IPS-15b (cell line): ENCODE data around the gene SLC6A3.

Experiments
- H3K27me3 ChIP-seq: one replicate; pipeline ENCODE4 v1.6.1; 2013; ENCODE audit warnings: low read length; ENCODE audit not compliant: control insufficient read depth, insufficient read depth
- H3K36me3 ChIP-seq: one replicate; pipeline ENCODE4 v1.6.1; 2013; ENCODE audit warnings: low read length; ENCODE audit not compliant: control insufficient read depth, insufficient read depth
- H3K4me1 ChIP-seq: one replicate; pipeline ENCODE4 v1.6.1; 2013; ENCODE audit warnings: mild to moderate bottlenecking, low read length; ENCODE audit not compliant: control insufficient read depth, insufficient read depth
- H3K4me3 ChIP-seq: one replicate; pipeline ENCODE4 v1.5.1; 2013; ENCODE audit warnings: low read depth, low read length
- H3K9ac ChIP-seq: one replicate; pipeline ENCODE4 v1.6.1; 2013; ENCODE audit warnings: low read depth, mild to moderate bottlenecking, low read length
- H3K9me3 ChIP-seq: one replicate; pipeline ENCODE4 v1.6.1; 2013; ENCODE audit warnings: mild to moderate bottlenecking, low read length; ENCODE audit not compliant: control insufficient read depth, insufficient read depth

The SLC6A3 gene

DNA sequence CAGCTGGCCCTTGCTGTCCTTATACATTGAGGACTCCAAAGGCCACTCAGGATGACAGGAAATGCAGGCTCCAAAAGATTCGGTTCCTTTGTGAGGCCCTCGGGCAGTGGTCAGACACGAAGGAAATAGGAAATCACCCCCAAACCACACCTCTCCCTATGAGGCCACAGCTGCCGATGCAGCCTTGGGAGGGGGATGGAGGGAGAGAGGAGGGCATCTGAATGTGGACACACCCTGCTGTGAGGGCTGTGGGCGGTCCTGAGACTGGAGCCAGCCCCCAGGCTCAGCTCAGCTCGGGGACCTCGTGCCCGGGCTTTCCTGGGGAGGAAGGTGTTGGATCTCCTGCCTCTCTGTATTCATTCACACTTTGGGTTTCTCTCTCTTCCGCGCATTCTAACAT lies 97.7 kb downstream of the SLC6A3 start:
- H3K9ac ChIP-seq = no peak overlapping the region
- peaks cover 4% of the 10 kb centered on the region for H3K36me3 ChIP-seq
- H3K4me3 ChIP-seq = no peak overlapping the region
- no peaks in the 10 kb centered on the region for H3K9me3 ChIP-seq
- H3K4me1 ChIP-seq = peaks cover 2% of the 10 kb centered on the region
- H3K27me3 ChIP-seq = no peaks in the 10 kb centered on the region

DNA sequence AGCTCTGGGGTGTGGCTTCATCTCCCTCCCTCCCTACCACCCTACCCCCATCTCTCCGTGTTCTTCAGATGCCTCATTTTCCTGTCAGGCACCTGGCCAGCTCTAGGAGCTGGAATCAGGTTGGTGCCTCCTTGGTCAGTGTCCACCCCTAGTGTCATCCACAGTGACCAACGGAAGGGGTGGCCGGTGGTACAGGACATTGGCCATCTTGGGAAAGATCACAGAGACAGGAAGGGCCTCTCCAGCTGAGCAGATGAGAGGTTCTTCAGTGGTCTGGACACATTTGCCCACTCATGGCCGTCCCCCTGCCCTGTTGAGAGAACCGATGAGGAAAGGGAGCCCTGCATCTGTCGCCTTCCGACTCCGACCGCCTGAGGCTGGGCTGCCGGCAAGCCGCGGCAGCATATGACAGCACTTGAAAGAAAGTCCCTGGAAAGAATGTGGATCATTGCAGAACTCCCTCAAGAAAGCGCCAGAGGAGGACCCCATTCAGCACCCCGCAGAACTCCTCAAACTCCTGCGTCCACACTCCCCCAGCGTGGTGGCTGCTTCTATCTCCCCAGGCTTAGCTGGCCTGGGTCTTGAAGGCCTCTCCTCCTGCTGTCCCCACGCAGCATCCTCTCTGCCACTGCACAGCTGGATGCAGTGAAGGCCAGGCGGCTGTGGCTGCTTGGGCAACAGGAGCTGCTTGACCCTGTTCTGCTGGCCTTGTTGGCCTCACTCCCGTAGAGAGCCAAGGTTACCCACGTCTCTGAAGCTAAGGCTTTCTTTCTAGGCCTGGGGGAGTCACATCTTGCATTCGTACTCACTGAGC lies 98.4 kb downstream of the SLC6A3 start:
- Histone ChIP-seq H3K4me3 (no peak overlapping the region), H3K4me1 (peaks cover 2% of the 10 kb centered on the region), H3K9ac (no peak overlapping the region)

DNA sequence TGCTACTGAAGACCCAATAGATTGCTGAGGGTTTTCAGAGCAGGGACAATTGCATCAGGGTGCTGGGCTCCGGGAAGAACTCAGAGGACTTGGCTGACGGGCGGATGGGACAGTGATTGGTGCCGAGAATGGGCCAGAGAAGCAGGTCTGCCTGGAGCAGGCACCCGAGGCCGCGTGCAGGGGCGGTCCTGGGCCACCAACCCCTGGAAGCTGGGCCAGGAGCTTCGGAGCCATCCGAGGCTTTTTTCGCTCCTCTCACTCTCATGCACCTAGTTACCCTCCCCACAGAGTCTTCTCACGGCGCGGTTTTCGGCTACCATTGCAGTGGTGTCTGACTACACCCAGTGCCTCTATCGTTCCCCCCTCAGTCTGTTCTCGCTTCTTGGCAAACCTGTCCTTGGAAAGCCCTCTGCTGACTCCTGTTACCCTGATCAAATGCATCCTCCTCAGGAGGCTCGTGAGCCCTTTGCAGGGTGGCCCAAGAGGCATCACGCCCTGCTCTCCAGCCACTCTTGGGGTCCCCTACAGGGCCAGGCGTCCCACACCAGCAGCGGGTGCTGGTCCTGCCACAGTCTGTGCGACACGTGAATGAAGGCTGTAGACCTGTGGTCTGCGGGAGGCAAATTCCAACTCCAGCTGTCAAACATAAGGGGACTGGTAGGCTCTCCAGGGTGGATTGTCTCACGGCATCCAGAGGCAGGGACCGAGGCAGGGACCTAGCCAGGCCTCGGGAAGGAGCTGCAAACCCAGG lies 99.2 kb downstream of the SLC6A3 start:
- H3K4me1 ChIP-seq = peaks cover 2% of the 10 kb centered on the region
- peak overlapping the region; percentile 85 for H3K4me3 ChIP-seq
- peak overlapping the region; percentile 66 for H3K9ac ChIP-seq
- no peaks in the 10 kb centered on the region for H3K9me3 ChIP-seq
- peaks cover 17% of the 10 kb centered on the region for H3K36me3 ChIP-seq
- no peaks in the 10 kb centered on the region for H3K27me3 ChIP-seq

More for the DNA sequence above, 98.4 kb downstream of the SLC6A3 start:
- H3K9me3 ChIP-seq = no peaks in the 10 kb centered on the region
- peaks cover 11% of the 10 kb centered on the region for H3K36me3 ChIP-seq
- no peaks in the 10 kb centered on the region for H3K27me3 ChIP-seq

DNA sequence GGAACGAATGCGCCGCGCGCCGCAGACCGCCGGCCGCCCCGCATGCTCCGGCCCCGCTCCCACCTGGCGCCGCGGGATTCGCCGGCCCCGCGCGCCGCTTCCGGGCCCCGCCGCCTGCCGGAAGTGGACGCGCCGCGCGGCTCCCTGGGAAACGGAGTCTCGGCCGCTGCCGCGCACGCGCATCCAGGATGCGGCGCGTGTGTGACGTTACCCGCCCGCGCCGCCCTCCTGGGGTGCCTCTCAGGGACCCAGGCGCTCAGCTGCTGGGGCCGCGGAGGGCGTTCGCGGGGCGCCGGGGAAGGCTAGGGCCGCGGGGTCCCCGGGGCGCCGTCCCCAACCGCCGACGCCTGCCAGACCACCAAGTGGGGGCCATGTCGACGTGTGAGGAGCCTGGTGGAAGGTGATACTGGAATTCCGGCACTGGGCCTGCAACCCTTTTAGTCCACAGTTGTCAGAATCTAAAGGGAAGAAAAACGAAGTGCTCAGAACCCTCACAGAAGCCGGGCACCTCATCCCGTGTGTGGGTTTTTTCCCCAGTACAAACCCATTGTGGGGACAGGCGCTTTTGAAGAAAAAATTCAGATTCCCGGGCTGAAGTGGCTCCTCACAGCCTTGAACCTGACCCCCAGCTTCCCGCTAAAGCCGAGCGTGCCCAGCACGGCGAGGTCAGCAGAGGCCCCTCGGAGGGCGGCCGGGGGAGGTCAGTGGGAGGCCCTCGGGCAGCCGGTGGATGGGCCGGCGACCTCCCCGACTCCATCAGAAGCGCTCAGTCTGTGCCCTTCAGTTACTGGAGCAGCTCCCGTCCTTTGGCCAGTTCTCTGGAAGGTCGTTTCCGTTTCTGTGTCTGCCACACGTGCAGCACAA lies 100.0 kb downstream of the SLC6A3 start, which contains the start of gene CLPTM1L:
CLPTM1L (minus strand) TSS at position 125 of the 864 bp plus-strand sequence. CDS start 258 bp downstream, outside the sequence.
- Histone ChIP-seq H3K9me3 (no peaks in the 10 kb centered on the region), H3K36me3 (peaks cover 22% of the 10 kb centered on the region), H3K9ac (peak within 1 kb of the TSS; percentile 66), H3K4me3 (peak within 1 kb of the TSS; percentile 85), H3K4me1 (peaks cover 2% of the 10 kb centered on the region), H3K27me3 (no peaks in the 10 kb centered on the region)

DNA sequence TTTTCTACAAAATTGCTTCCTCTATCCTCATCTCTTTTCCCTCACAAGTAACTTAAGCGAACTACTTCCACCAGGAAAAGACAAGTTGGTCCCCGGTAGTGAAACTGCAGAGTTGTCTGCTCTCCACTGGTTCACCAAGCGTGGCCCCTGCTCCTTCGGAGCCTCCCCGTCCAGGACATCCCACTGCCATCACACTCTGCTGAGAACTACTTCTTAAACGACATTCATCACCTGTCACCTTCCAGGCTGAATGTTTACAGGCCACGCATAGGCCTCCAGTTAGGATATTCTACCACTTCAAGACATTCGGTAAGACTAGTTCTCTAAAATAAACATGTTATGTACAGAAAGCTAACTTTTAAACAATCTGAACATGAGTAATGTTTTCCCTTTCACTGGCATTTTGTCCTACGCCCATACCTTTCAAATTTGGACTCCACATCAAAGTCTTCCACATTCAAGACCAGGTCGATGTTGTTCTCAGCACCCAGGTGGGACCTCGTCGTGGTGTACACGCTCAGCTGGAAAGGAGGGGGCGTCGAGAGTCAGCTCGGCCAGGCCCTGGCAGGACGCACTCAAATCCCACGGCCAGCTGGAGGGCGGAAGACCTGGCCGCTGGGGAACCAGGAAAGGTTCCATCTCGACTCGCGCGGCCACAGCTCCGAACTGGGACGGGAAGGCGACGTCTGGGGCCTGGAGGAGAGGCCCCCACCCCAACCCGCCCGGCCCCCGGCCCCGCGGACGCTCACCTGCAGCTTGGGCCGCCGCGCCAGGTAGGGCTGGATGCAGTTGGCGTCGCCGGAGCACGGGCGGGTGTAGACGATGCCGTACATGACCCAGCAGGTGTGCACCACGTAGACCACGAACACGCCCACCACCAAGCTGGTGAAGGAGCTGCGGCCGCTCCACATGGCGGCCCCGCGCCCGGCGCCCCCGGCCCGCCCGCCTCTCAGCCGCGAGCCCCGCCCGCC lies 101.0 kb downstream of the SLC6A3 start:
- Histone ChIP-seq H3K27me3 (no peaks in the 10 kb centered on the region), H3K4me1 (peaks cover 2% of the 10 kb centered on the region), H3K36me3 (peaks cover 27% of the 10 kb centered on the region)

DNA sequence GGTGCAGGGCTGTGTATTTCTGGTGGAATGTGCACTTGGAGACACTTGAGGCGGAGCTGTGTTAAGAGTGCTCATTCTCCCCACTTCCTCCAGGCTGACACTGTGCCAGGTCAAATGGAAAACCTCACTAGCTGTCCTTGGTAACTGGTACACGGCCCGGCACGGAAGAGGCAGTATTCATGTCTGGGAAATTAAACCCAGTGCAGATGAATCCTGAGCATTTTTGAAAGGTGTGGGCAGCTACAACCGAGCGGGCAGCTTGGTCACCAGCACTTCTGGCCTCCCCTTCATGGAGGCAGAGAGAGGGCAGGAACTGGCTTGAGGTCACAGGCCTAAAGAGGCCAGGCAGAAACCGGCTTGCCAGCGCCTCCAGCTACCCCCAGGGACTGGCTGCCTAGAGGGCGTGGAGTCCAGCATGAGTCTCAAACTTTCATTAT lies 101.9 kb downstream of the SLC6A3 start:
- H3K36me3 ChIP-seq = peaks cover 36% of the 10 kb centered on the region
- H3K4me1 ChIP-seq = peaks cover 2% of the 10 kb centered on the region
- H3K4me3 ChIP-seq = no peak overlapping the region
- H3K27me3 ChIP-seq = no peaks in the 10 kb centered on the region
- no peaks in the 10 kb centered on the region for H3K9me3 ChIP-seq
- H3K9ac ChIP-seq = peak overlapping the region; percentile 12

More for the DNA sequence above, 101.0 kb downstream of the SLC6A3 start:
- no peaks in the 10 kb centered on the region for H3K9me3 ChIP-seq
- peak overlapping the region; percentile 53 for H3K4me3 ChIP-seq
- H3K9ac ChIP-seq = peak overlapping the region; percentile 27
